ENCODE measurements around the gene ELOVL1.
"Not testable (repeated sequence)": the region's sequence is repeated elsewhere in the genome, so short reads cannot be mapped to it uniquely, and the experiment has no call there.

The ELOVL1 gene

GRCh38 chr1:43367904-43368645 is at the start of gene ELOVL1:
Gene ELOVL1, minus strand, starts transcription at chr1:43368011. Its CDS starts 2,402 bp downstream, at chr1:43365609.
- peak; percentile 85 for ATAC-seq

DNA sequence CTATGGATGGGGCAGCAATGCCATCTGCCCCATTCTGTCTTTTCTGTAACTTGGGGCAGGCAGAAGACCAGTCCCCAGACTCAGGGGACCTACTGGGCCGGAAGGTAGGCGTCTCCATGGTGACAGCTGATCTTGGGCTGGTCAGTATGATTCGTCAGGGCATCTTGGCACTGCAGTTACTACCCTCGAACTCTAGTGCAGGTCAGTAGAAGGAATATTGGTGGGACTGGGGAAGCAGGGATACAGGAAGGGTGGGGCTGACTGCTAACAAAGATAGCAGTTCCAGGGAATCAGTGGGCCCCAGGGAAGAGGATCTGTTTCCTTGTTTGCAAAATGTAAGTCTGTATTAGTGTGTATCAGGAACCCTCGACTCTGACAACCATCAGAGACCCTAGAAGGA is 48.1 kb upstream of the ELOVL1 start:
- no peak for ATAC-seq

GRCh38 chr1:43414634-43415223 is 46.9 kb upstream of the ELOVL1 start:
- peak; percentile 87 to 92 for ATAC-seq

DNA sequence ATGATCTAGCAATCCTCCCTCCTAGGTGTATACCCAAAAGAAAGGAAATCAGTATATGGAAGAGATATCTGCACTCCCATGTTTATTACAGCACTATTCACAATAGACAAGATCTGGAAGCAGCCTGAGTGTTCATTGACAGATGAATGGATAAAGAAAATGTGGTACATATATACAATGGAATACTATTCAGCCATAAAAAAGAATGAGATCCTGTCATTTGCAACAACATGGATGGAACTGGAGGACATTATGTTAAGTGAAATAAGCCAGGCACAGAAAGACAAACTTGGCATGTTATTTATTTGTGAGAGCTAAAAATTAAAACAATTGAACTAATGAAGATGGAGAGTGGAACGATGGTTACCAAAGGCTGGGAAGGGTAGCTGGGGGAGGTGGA is 45.6 kb upstream of the ELOVL1 start:
- not testable (repeated sequence) for ATAC-seq

DNA sequence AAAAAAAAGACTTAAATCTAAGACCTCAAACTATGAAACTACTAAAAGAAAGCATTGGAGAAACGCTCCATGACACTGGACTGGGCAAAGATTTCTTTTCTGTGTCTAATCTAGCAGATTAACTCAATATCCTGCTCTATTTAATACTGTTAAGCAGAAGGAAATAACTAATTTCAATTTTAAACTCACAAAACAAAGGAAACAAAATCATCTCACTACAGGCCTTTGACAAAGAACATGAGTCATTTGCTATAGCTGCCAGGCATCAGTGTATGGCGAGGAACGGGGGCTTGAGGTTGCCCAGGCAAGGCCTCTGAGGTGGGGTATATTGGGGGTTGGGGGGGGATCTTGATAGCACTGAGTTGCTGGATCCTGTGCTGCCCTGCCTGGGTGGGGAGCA is 42.8 kb upstream of the ELOVL1 start:
- no peak for ATAC-seq

DNA sequence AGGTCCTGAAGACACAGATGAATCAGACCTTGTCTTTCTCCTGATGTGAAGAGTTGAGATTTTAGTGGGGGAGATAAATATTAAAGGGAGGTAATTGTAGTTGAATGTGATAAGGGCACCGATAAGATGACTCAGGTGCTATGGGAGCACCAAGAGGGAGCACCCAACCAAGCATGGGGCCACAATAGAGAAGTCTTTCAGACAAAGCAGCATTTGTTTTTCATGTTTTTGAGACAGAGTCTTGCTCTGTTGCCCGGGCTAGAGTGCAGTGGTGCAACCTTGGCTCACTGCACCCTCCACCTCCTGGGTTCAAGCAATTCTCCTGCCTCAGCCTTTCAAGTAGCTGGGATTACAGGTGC is 38.0 kb upstream of the ELOVL1 start:
- ATAC-seq: no peak

GRCh38 chr1:43405219-43405875 is 37.5 kb upstream of the ELOVL1 start:
- no peak for ATAC-seq

- no peak for ATAC-seq
These were observed 36.5 kb upstream of the ELOVL1 start for GRCh38 chr1:43404353-43404752.

DNA sequence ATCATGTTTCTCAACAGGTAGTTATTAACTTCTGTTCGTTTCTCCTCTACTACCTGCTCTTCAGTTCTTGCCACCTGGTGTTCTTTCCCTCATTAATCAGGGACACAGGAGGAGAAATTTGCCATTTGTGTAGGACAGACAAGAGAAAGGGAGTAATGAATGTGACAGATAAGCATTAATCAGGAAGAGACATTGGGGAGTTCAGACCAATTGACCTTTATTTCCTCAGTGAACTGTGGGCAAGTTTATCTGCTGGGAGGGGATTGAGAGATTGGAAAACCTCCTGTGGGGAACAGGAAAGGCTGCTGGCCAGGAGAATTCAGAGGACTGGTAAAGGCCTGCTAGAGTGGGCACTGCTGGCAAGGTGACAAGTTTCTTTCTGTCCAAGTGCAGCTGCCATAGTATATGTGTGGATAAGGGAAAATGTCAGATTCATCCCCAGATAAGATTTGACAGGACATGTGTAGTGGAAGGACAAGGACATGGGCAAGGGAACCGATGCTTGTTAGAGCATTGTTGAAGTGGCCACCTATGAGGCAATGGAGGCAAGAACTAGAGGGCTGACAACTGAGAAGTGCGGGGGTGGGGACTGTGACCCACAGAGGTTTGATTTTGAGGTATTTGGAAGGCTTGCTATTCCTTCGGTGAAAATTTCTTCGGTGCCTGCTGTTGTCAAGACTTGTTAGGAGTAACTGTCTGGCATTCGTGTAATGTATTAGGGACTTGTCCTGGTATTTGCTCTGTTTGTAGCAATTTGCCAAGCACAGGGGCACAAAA is 34.5 kb upstream of the ELOVL1 start:
- ATAC-seq: no peak

GRCh38 chr1:43400441-43400840 is 32.6 kb upstream of the ELOVL1 start:
- ATAC-seq: not testable (repeated sequence)

DNA sequence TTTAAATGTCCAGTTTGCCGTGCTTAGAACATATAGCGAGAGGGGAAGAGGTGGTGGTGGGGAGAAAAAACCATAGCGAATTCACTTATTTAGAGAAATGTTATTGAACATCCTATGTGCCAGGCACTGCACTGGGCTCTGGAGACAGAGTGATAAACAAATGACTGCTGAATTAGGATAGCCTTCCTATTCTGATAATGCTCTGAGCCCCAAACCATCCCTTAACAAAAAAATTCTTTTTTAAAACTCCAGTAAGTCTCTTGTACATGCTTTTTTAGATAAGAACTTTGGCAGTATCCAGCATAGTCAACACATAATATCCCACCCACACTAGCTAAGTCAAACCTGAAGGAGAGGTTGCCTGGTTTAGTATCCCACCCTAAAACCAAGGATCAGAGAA is 30.4 kb upstream of the ELOVL1 start:
- ATAC-seq: no peak

- ATAC-seq: no peak
These were observed 28.2 kb upstream of the ELOVL1 start for GRCh38 chr1:43396059-43396458.

- ATAC-seq: no peak
These were observed 27.7 kb upstream of the ELOVL1 start for GRCh38 chr1:43395523-43395922.

DNA sequence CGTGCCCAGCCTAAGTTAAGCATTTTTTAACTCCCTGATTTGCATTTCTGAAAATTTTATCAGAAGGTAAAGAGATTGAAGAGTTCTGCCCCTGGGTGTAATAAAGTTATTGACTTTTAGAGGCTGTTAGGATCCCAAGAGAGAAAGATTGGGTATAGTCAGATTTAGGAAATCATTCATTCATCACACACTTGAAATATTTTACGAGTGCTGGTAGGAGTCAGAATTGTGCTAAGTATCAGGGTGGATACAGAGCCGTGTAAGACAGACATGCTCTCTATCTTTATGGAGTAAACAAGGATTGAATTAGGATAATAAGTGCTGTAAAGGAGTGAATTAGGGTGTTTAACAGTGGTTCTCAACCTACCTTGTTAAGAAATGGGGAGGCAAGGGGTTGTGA is 24.9 kb upstream of the ELOVL1 start:
- no peak for ATAC-seq

DNA sequence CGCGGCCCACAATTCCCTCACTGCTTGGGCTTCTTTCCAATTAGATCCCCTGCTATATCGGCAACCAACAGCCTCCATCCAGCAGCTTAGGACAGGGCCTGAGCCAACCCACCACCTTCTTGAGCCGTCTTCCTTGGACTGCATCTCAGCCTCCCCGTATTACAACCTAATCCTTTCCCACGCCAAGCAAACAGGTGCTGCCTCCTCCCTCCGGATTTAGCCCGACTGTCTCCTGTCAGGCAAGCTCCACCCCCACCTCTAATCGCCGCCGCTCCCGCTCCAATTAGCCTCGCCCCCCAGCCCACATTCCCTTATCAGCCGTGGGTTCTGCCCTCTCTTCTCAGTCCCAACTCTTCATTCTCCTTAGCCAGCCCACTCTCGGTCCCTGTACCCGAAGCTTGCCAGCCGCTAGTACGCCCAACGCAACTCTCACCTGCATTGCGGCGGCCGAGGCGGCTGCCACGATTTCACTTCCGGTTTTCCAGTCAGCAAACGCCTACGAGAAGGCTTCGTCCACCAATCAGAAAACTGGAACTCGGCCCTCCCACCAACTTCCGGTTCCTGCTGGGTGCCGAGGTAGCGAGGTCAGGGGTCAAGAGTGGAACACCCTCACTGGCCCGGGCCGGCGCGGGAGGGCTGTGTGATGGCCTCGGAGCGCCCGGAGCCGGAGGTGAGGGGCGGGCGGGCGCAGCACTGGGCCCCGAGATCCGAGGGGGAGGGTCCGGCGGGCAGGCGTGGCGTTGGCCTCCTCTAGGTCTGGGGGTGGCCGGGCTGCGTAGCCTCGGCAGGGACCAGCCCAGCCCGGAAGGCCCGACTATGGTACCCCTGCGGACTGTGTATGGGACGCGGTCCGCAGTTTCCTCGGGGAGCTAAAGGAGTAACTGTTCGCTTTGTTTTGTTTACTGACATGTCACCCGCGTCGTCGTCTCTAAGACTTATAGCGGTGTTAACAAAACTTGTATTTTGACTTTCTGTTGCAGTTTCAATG is 21.8 kb upstream of the ELOVL1 start, which contains the start of the genes MED8 and SZT2:
Gene MED8 (minus strand): TSS at position 475 of the 988 bp plus-strand sequence. CDS start 36 bp downstream, at position 439.
Gene SZT2 (plus strand): TSS at position 574 of the 988 bp plus-strand sequence. CDS start 70 bp downstream, at position 644.
- peak; percentile 96 to 98 for ATAC-seq

DNA sequence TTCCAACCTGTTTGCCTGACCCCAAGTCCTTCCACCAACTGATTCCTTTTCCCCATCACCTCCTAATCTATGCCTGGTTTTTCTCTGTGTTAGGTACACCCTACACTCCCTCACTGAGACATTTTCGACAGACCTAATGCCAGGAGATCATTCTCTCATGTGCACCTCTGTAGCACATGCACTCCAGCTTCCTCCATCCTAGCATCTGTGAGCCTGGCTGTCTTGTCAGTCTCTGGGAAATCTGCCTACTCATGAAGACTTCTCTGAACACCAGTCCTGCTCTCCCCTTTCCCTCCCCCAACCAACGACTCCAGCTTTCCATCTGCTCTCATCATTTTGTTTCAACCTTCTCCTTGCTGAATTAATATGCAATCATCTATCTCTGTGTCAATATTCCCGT is 20.8 kb upstream of the ELOVL1 start:
- ATAC-seq: no peak

DNA sequence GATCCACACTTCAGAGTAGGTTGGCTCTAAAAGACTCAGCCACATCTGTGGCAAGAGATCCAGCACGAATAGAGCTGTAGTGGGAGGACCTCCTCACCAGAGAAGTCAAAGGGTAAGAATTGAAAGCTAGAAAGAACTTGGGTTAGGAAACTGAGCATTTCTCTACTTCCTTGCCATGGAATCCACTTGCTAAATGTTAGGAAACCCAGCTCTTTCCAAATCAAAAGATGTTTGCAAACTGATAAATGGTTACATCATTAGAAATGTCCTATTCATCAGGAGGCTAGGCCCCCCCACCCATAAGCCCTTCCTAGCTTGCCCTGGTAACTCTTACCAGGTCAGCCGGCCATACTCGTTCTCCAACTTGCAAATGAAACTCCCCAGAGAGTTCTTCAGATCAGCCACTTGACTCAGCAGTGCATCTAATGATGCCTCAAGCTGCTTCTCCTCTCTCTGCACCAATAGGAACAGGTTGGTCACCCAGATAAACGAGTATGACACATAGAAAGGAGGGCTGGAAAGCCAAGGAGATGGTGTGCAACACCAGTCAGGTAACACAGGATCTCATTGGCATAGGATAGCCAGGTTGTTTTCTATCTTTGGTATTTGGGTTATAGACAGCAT is 20.3 kb upstream of the ELOVL1 start:
- ATAC-seq: no peak

GRCh38 chr1:43386676-43387075 is 18.9 kb upstream of the ELOVL1 start:
- no peak for ATAC-seq

DNA sequence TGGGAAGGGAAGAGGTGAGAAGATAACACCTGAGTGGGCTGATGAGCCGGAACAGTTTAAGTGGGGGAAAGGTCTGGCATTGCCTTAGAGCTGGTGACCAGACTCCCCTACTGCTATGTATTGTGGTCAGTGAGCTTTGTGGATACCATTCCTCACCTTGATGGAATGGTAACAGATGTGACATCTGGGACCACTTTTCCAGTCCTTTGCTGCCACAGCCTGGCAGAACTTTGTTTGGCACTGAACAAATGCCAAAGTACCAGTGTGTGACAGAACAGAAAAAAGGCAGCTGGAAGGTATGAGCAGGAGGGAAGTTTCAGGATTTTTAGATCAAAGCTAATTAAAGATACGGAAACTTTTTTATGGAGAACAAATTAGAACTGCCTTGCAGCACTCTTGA is 15.6 kb upstream of the ELOVL1 start:
- ATAC-seq: no peak

DNA sequence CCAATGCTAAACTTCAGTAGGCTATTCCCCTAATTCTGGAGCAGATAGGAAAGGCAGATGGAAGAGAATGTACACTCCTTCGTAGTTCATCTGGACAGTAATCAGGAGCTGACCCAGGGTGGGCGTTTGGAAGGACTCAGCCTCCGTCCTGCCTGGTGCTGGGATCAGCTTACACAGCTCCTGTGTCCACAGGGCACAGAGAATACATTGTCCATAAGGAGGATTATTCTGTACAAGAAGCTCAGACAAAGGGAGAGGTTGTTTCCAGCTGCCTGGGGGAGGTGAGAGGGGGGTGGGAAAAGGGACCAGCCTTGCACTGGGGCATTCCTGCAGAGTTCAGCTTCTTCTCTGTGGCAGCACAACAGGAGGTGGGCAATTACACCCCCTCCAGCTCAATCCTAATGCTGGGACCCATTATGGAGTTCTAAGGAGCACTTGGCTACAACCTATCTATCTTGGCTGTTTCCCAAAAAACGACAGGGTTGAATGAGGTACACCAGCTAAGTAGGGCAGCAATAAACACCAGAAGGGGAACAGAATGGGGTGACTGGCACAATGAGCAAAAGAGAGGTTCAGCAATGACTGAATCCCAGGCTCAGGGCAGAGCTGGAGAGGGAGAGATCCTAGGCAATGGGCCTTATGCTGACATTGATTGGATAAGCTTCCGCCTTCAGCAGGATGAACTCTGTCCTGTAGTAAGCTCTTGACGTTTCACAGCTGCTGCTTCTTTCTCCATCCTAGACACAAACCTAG is 14.4 kb upstream of the ELOVL1 start:
- no peak for ATAC-seq

GRCh38 chr1:43381612-43382011 is 13.8 kb upstream of the ELOVL1 start:
- ATAC-seq: no peak

All from activated CD4-positive, CD25-positive, alpha-beta regulatory T cell treated with anti-CD3 and anti-CD28 coated beads, Interleukin-2, amount 50 U/mL, for 24 hours (primary cell).